BLaER1 treated with 17β-estradiol and CSF1 and Interleukin-3, amounts not matched to agents 10 nM and 100 nM (cell line): ENCODE data around the gene SCN8A.

ENCODE experiments used
- H3K27ac ChIP-seq, 11 experiments: shearing (Covaris generic); formaldehyde crosslinking; 2 replicates each; pipeline ENCODE4 v1.8.1; 2022
- H3K27me3 ChIP-seq, 11 experiments: shearing (Covaris generic); formaldehyde crosslinking; 2 replicates each; pipeline ENCODE4 v1.8.1; 2022
- H3K36me3 ChIP-seq, 11 experiments: shearing (Covaris generic); formaldehyde crosslinking; 2 replicates each; pipeline ENCODE4 v1.8.1; 2022
- H3K4me1 ChIP-seq, 10 experiments: shearing (Covaris generic); formaldehyde crosslinking; 2 replicates each; pipeline ENCODE4 v1.8.1; 2022
- H3K4me2 ChIP-seq, 11 experiments: shearing (Covaris generic); formaldehyde crosslinking; 2 replicates each; pipeline ENCODE4 v1.8.1; 2022
- H3K4me3 ChIP-seq, 10 experiments: shearing (Covaris generic); formaldehyde crosslinking; 2 replicates each; pipeline ENCODE4 v1.8.1; 2022
- H3K9ac ChIP-seq, 11 experiments: shearing (Covaris generic); formaldehyde crosslinking; 2 replicates each; pipeline ENCODE4 v1.8.1; 2022
- H3K9me3 ChIP-seq, 11 experiments: shearing (Covaris generic); formaldehyde crosslinking; replicated peaks in 1 of 11; 2 replicates each; pipeline ENCODE4 v1.8.1; 2022
- H4K20me1 ChIP-seq, 11 experiments: shearing (Covaris generic); formaldehyde crosslinking; 2 replicates each; pipeline ENCODE4 v1.8.1; 2022
- Cebpa-rat ChIP-seq, 11 experiments: shearing (Covaris generic); IDR thresholded peaks; 2 replicates each; pipeline ENCODE4 v1.8.1; 2022

SCN8A gene

GRCh38 chr12:51653431-51653830, 62.4 kb downstream of the SCN8A start:
- H3K4me3 ChIP-seq = no peak overlapping the region
- no peak overlapping the region for H3K9ac ChIP-seq
- no peaks in the 10 kb centered on the region for H3K27me3 ChIP-seq
- peaks cover 22 to 30% (median 28%) of the 10 kb centered on the region in 11 experiments; a peak in 21 of 22 replicates for H3K9me3 ChIP-seq
- TF ChIP-seq Cebpa-rat (IDR thresholded peaks at IDR 0.05) = no peak
- H3K4me2 ChIP-seq = no peak overlapping the region
- H3K36me3 ChIP-seq = no peaks in the 10 kb centered on the region
- H3K27ac ChIP-seq = no peak overlapping the region
- H3K4me1 ChIP-seq = no peaks in the 10 kb centered on the region
- no peaks in the 10 kb centered on the region for H4K20me1 ChIP-seq

- TF ChIP-seq Cebpa-rat (IDR thresholded peaks at IDR 0.05) = no peak
- Histone ChIP-seq H3K4me1 (peaks cover 0 to 4% (median 1%) of the 10 kb centered on the region in 10 experiments; a peak in 12 of 20 replicates), H3K36me3 (no peaks in the 10 kb centered on the region), H3K4me2 (no peak overlapping the region), H3K9ac (no peak overlapping the region), H3K9me3 (no peaks in the 10 kb centered on the region), H4K20me1 (no peaks in the 10 kb centered on the region), H3K27ac (no peak overlapping the region), H3K27me3 (no peaks in the 10 kb centered on the region), H3K4me3 (no peak overlapping the region)
These were observed 70.2 kb downstream of the SCN8A start for GRCh38 chr12:51661199-51661598.

GRCh38 chr12:51661836-51662235, 70.8 kb downstream of the SCN8A start:
- Histone ChIP-seq H3K36me3 (no peaks in the 10 kb centered on the region), H3K4me2 (no peak overlapping the region), H3K27me3 (no peaks in the 10 kb centered on the region), H3K9ac (no peak overlapping the region), H3K9me3 (no peaks in the 10 kb centered on the region), H4K20me1 (no peaks in the 10 kb centered on the region), H3K4me1 (peaks cover 0 to 10% (median 7%) of the 10 kb centered on the region in 10 experiments; a peak in 13 of 20 replicates), H3K27ac (no peak overlapping the region), H3K4me3 (no peak overlapping the region)
- TF ChIP-seq Cebpa-rat (IDR thresholded peaks at IDR 0.05) = no peak

DNA sequence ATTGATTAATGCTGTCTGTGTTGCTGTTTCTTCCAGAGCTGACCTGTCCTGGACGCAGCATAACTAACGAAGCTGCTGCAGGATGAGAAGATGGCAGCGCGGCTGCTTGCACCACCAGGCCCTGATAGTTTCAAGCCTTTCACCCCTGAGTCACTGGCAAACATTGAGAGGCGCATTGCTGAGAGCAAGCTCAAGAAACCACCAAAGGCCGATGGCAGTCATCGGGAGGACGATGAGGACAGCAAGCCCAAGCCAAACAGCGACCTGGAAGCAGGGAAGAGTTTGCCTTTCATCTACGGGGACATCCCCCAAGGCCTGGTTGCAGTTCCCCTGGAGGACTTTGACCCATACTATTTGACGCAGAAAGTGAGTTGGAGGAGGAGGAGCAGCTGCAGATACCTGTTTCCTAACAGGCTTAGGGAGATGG, 71.7 kb downstream of the SCN8A start:
- no peak overlapping the region for H3K4me2 ChIP-seq
- H4K20me1 ChIP-seq = no peaks in the 10 kb centered on the region
- H3K4me1 ChIP-seq = peaks cover 0 to 11% (median 7%) of the 10 kb centered on the region in 10 experiments; a peak in 13 of 20 replicates
- H3K27me3 ChIP-seq = no peaks in the 10 kb centered on the region
- no peaks in the 10 kb centered on the region for H3K9me3 ChIP-seq
- H3K9ac ChIP-seq = no peak overlapping the region
- no peak overlapping the region for H3K27ac ChIP-seq
- no peak for TF ChIP-seq Cebpa-rat (IDR thresholded peaks at IDR 0.05)
- no peaks in the 10 kb centered on the region for H3K36me3 ChIP-seq
- H3K4me3 ChIP-seq = no peak overlapping the region

- H3K9ac ChIP-seq = no peak overlapping the region
- no peak overlapping the region for H3K4me2 ChIP-seq
- H3K4me3 ChIP-seq = no peak overlapping the region
- TF ChIP-seq Cebpa-rat (IDR thresholded peaks at IDR 0.05) = no peak
- peaks cover 0 to 11% (median 7%) of the 10 kb centered on the region in 10 experiments; a peak in 13 of 20 replicates for H3K4me1 ChIP-seq
- no peaks in the 10 kb centered on the region for H3K9me3 ChIP-seq
- no peaks in the 10 kb centered on the region for H4K20me1 ChIP-seq
- no peaks in the 10 kb centered on the region for H3K36me3 ChIP-seq
- H3K27ac ChIP-seq = no peak overlapping the region
- H3K27me3 ChIP-seq = no peaks in the 10 kb centered on the region
These were observed 72.4 kb downstream of the SCN8A start for GRCh38 chr12:51663390-51663789.

DNA sequence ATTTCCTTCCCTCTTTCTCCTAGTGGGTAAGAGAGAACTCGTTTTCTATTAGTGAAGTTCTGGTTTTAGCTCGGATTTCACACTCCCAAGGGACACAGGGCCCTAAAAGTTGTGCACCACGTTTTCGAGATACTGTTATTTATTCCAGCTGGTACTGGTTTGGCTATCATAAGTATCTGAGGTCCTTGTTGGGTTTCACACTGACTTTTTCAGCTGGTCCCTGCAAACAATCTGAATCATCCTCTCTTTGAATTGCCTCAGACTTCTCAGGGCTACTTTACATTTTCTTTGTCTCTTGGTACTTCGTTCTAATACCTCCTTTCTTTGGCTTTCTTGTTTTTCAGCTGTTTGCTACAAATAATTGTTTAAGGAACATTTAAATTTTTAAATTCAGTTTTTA, 75.7 kb downstream of the SCN8A start:
- Histone ChIP-seq H3K36me3 (no peaks in the 10 kb centered on the region), H3K4me1 (peaks cover 7 to 19% (median 12%) of the 10 kb centered on the region in 10 experiments; a peak in 19 of 20 replicates), H3K4me3 (no peak overlapping the region), H3K27me3 (no peaks in the 10 kb centered on the region), H3K9ac (no peak overlapping the region), H4K20me1 (no peaks in the 10 kb centered on the region), H3K27ac (no peak overlapping the region), H3K4me2 (peak overlapping the region in 8 of 11 experiments; percentile 1 to 45 (median 32); a peak in 9 of 22 replicates), H3K9me3 (no peaks in the 10 kb centered on the region)
- no peak for TF ChIP-seq Cebpa-rat (IDR thresholded peaks at IDR 0.05)

- Histone ChIP-seq H3K27me3 (no peaks in the 10 kb centered on the region), H3K9ac (no peak overlapping the region), H4K20me1 (no peaks in the 10 kb centered on the region), H3K4me1 (peaks cover 7 to 19% (median 12%) of the 10 kb centered on the region in 10 experiments; a peak in 19 of 20 replicates), H3K27ac (no peak overlapping the region), H3K9me3 (no peaks in the 10 kb centered on the region), H3K4me3 (no peak overlapping the region), H3K4me2 (no peak overlapping the region), H3K36me3 (no peaks in the 10 kb centered on the region)
- no peak for TF ChIP-seq Cebpa-rat (IDR thresholded peaks at IDR 0.05)
These were observed 76.2 kb downstream of the SCN8A start for GRCh38 chr12:51667269-51667668.

GRCh38 chr12:51669271-51669670, 78.2 kb downstream of the SCN8A start:
- H3K27me3 ChIP-seq = no peaks in the 10 kb centered on the region
- H3K9me3 ChIP-seq = no peaks in the 10 kb centered on the region
- no peak overlapping the region for H3K4me3 ChIP-seq
- H3K27ac ChIP-seq = no peak overlapping the region
- no peaks in the 10 kb centered on the region for H4K20me1 ChIP-seq
- H3K36me3 ChIP-seq = no peaks in the 10 kb centered on the region
- no peak overlapping the region for H3K9ac ChIP-seq
- peaks cover 7 to 19% (median 12%) of the 10 kb centered on the region in 10 experiments; a peak in 19 of 20 replicates for H3K4me1 ChIP-seq
- H3K4me2 ChIP-seq = peak overlapping the region in 7 of 11 experiments; percentile 7 to 43 (median 20); a peak in 7 of 22 replicates
- no peak for TF ChIP-seq Cebpa-rat (IDR thresholded peaks at IDR 0.05)

GRCh38 chr12:51669996-51670395, 79.0 kb downstream of the SCN8A start:
- no peaks in the 10 kb centered on the region for H4K20me1 ChIP-seq
- no peaks in the 10 kb centered on the region for H3K9me3 ChIP-seq
- H3K4me2 ChIP-seq = no peak overlapping the region
- no peaks in the 10 kb centered on the region for H3K27me3 ChIP-seq
- no peak overlapping the region for H3K27ac ChIP-seq
- no peaks in the 10 kb centered on the region for H3K36me3 ChIP-seq
- no peak for TF ChIP-seq Cebpa-rat (IDR thresholded peaks at IDR 0.05)
- H3K4me1 ChIP-seq = peaks cover 7 to 19% (median 12%) of the 10 kb centered on the region in 10 experiments; a peak in 19 of 20 replicates
- H3K9ac ChIP-seq = no peak overlapping the region
- H3K4me3 ChIP-seq = no peak overlapping the region

DNA sequence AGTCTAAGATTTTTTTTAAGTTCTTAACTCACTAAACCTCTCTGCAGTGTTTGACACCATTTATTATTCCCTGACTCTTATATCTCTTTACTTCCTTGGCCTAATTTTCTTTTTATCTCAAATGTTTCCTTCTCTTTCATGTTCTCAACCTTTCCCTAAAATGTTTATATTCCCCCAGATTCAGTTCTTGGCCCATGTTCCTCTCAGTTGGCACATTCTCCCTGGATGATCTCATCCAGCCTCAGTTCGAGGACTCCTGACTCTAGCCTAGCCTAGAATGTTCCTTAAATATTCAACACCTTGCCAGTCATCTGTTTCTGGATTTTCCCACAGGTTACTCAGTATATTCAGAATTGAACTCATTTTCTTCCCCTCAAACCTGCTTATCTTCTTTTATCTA, 81.3 kb downstream of the SCN8A start:
- no peak for TF ChIP-seq Cebpa-rat (IDR thresholded peaks at IDR 0.05)
- H3K4me3 ChIP-seq = no peak overlapping the region
- no peak overlapping the region for H3K9ac ChIP-seq
- no peak overlapping the region for H3K27ac ChIP-seq
- no peaks in the 10 kb centered on the region for H4K20me1 ChIP-seq
- H3K4me2 ChIP-seq = no peak overlapping the region
- peaks cover 0 to 9% (median 7%) of the 10 kb centered on the region in 10 experiments; a peak in 12 of 20 replicates for H3K4me1 ChIP-seq
- no peaks in the 10 kb centered on the region for H3K9me3 ChIP-seq
- no peaks in the 10 kb centered on the region for H3K27me3 ChIP-seq
- H3K36me3 ChIP-seq = no peaks in the 10 kb centered on the region
